ENCODE results near the gene CMTR1.

- TF ChIP-seq CTCF (IDR thresholded peaks at IDR 0.05) (no peak), POLR2A (IDR thresholded peaks at IDR 0.05) (no peak)
Observed at GRCh38 chr6:37463110-37463509, 30.1 kb downstream of the CMTR1 start.

Measured in breast epithelium (tissue), 3 donors.